Ovary (tissue), 9 donors: ENCODE data around the gene CXCL10. TPM values are rescaled to one million over a fixed set of nuclear protein-coding genes. Genes with fewer than 3 reads are reported as not detected.

Source experiments
- DNase-seq, 5 donors: peaks; one replicate each; pipeline ENCODE4 v3.0.0-alpha.2; 2019 to 2020
- H3K27ac ChIP-seq, 2 donors: fragments of 200-600 bp; one replicate each; pipeline versions ENCODE4 v1.5.1 to v1.8.0; 2019 to 2022
- H3K27me3 ChIP-seq: fragments of 200-600 bp; one replicate; pipeline ENCODE4 v1.8.0; 2022
- H3K36me3 ChIP-seq: fragments of 200-600 bp; sonication (generic); one replicate; pipeline ENCODE4 v1.5.1; 2019
- H3K4me1 ChIP-seq: one replicate; pipeline ENCODE4 v1.8.1; 2013; ENCODE audit warnings: mild to moderate bottlenecking, moderate library complexity; ENCODE audit not compliant: insufficient read depth
- H3K4me3 ChIP-seq: fragments of 200-600 bp; sonication (generic); one replicate; pipeline ENCODE4 v1.5.1; 2017
- H3K9me3 ChIP-seq, 2 donors: fragments of 200-600 bp in 1 of 2; sonication (generic) in 1 of 2; one replicate each; pipeline versions ENCODE4 v1.5.1 to v1.8.1; 2013 to 2019; ENCODE audit warnings: mild to moderate bottlenecking in 1 of 2, moderate library complexity in 1 of 2
- EP300 ChIP-seq: sonication (generic); formaldehyde crosslinking; IDR thresholded peaks from one replicate; pipeline ENCODE4 v1.6.1; 2017; ENCODE audit warnings: antibody characterized with exemption
- POLR2A ChIP-seq: fragments of 450-650 bp; IDR thresholded peaks from one replicate; pipeline ENCODE4 v1.6.1; 2017; ENCODE audit warnings: antibody characterized with exemption, mild to moderate bottlenecking, moderate library complexity
- WGBS, 3 donors: extraction: QIAGEN DNeasy Blood & Tissue Kit in 1 of 3; methylation state at CpG; one replicate each; pipeline versions ENCODE4 v1.1.5 to v1.1.7; 2013 to 2017; 5-methylcytosine and 5-hydroxymethylcytosine counted together
- intact Hi-C, 4 donors: fragments of 100-400 bp; cut with DNase I; formaldehyde crosslinking; loops; one replicate each; pipeline versions ENCODE4 v1.11.0 to v1.15.1; 2022 to 2023
- polyA plus RNA-seq, 2 donors: library from polyadenylated mRNA; stranded (reverse); fragments of 200-250 nt in 1 of 2; fragments of 350-450 nt in 1 of 2; fragmentation: Illumina TruSeq in 1 of 2; extraction: RNeasy Lipid Tissue Mini Kit (QIAGEN cat#74804) in 1 of 2; gene quantifications; one replicate each; pipeline ENCODE4 v1.2.3, GENCODE V29; 2013 to 2014
- total RNA-seq, 7 donors: library from RNA; depleted of rRNA in 2 of 7; stranded (reverse); fragments of >200 nt in 2 of 7; fragmentation: NEBNext Ultra II Directional in 3 of 7; extraction: Animal tissue kit (Norgen Biotek cat#: 25700) in 3 of 7; gene quantifications; one replicate each; pipeline versions ENCODE4 v1.1.0 to v1.2.4, GENCODE V29; 2016 to 2023
- TF ChIP-seq, protein P1 (sequence below), 3 donors: fragments of 450-650 bp in 2 of 3; fragments of 200-600 bp in 1 of 3; IDR thresholded peaks; one replicate each; pipeline versions ENCODE4 v1.5.1 to v1.8.0; 2016 to 2022; ENCODE audit warnings: antibody characterized with exemption in 3 of 3, mild to moderate bottlenecking in 1 of 3
- donor health status: DM: no; HTN: no; CAD: no; lungs with moderate emphysema.
- donor health status: DM: no; HTN: no; CAD: no.
- donor health status: Bipolar disorder and iron deficiency.
- donor health status: DM: yes; HTN: yes; CAD: no.
- donor health status: DM: no; HTN: no; CAD: no.
- donor health status: DM: yes; HTN: yes; CAD: no.

The CXCL10 gene
- total and polyA plus RNA-seq, 9 donors: 0.12 to 17.3 (median 1.0) TPM; not detected in 3

DNA sequence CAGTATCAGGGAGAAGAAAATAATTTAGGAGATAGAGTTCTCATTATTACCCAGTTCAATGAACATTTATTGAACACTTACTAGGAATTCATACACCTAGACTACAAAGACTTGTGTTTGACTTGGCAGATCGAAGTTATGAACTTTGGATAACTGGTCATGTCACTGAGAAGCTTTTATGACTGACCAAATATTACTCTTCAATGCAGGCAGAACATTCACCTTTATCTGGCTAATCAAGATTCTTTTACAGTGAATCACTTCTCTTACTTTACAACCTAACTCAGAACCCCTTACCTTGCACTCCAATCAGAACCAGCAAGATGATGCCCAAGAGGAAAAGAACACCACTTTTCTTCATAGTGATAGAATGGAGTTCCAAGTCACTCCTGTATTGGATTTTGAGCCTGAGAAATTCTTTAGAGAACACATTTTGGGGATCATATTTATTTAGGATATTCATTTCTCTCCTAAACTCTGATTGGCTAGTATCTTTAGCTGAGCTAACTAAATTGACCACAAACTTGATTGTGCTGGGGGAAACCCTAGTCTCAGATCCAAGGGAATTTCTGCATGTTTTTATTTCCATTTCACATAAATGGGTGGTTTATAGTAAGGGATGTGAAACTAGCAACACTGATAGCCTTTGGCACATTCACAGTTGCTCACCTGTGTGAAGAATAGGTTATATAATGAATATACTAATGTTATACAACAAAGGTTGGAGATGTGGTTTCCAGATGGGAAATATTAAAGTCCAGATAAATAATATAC, 16.0 kb downstream of the CXCL10 start, which contains the start of gene CXCL9:
TSS of gene CXCL9 (minus strand) at position 421 of the 774 bp plus-strand sequence. CDS start at position 361, 60 bp downstream.
- no peak for TF ChIP-seq POLR2A
- TF ChIP-seq, protein P1, sequence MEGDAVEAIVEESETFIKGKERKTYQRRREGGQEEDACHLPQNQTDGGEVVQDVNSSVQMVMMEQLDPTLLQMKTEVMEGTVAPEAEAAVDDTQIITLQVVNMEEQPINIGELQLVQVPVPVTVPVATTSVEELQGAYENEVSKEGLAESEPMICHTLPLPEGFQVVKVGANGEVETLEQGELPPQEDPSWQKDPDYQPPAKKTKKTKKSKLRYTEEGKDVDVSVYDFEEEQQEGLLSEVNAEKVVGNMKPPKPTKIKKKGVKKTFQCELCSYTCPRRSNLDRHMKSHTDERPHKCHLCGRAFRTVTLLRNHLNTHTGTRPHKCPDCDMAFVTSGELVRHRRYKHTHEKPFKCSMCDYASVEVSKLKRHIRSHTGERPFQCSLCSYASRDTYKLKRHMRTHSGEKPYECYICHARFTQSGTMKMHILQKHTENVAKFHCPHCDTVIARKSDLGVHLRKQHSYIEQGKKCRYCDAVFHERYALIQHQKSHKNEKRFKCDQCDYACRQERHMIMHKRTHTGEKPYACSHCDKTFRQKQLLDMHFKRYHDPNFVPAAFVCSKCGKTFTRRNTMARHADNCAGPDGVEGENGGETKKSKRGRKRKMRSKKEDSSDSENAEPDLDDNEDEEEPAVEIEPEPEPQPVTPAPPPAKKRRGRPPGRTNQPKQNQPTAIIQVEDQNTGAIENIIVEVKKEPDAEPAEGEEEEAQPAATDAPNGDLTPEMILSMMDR (IDR thresholded peaks at IDR 0.05): no peak
- TF ChIP-seq EP300: no peak
- H3K4me1 ChIP-seq: no peaks in the 10 kb centered on the region
- H3K27ac ChIP-seq: no peak within 1 kb of the TSS
- no peak for DNase-seq
- 68 to 71% (median 70%) methylated on average over 1 of the region's 1 CpG for WGBS, 3 donors
- no peaks in the 10 kb centered on the region for H3K27me3 ChIP-seq
- no peaks in the 10 kb centered on the region for H3K9me3 ChIP-seq
- H3K36me3 ChIP-seq: no peaks in the 10 kb centered on the region
- no peak within 1 kb of the TSS for H3K4me3 ChIP-seq
- intact Hi-C loops: loop anchor here in 1 of 4 donors (10.0 kb wide), 1 partner anchor 488 kb away; no protein-coding TSS in a partner anchor

- Histone ChIP-seq H3K36me3 (no peaks in the 10 kb centered on the region), H3K27me3 (no peaks in the 10 kb centered on the region), H3K4me3 (no peak overlapping the region), H3K27ac (no peak overlapping the region), H3K9me3 (no peaks in the 10 kb centered on the region), H3K4me1 (no peaks in the 10 kb centered on the region)
- TF ChIP-seq, protein P1 (IDR thresholded peaks at IDR 0.05): no peak
- TF ChIP-seq POLR2A: no peak
- no peak for TF ChIP-seq EP300
- DNase-seq: no peak
- intact Hi-C loops: loop anchor here in 1 of 4 donors (10.0 kb wide), 1 partner anchor 491 kb away; no protein-coding TSS in a partner anchor
- 78 to 81% (median 80%) methylated on average over 3 of the region's 3 CpGs for WGBS, 3 donors
These were observed 19.7 kb downstream of the CXCL10 start for GRCh38 chr4:76003620-76004019.

DNA sequence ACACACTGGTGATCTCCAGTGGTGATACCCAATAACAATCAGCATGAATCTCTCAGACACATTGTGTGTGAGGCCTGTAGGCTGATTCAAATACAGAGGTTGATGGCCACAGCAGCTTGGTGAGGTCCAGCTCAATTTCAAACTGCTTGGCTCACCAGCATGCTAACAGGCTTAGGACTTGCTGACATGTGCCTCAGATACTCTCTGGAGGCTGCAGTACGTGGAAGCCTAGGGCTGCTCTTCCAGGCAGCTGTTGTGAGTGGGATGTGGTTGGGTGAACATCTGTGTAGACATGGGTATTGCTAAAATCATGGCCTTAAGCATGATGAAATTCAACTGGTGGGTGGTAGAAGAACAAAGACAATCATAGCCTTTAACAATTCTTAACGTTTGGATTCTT, 20.3 kb downstream of the CXCL10 start:
- Histone ChIP-seq H3K4me3 (no peak overlapping the region), H3K27ac (no peak overlapping the region), H3K27me3 (no peaks in the 10 kb centered on the region), H3K4me1 (no peaks in the 10 kb centered on the region), H3K36me3 (no peaks in the 10 kb centered on the region), H3K9me3 (no peaks in the 10 kb centered on the region)
- DNase-seq: no peak
- 55 to 76% (median 65%) methylated on average over 2 of the region's 2 CpGs for WGBS, 3 donors
- intact Hi-C loops: loop anchor here in 1 of 4 donors (10.0 kb wide), 1 partner anchor 492 kb away; no protein-coding TSS in a partner anchor
- no peak for TF ChIP-seq POLR2A
- TF ChIP-seq EP300: no peak
- TF ChIP-seq, protein P1 (IDR thresholded peaks at IDR 0.05): no peak

GRCh38 chr4:76002176-76002575, 21.1 kb downstream of the CXCL10 start:
- intact Hi-C loops: loop anchor here in 1 of 4 donors (10.0 kb wide), 1 partner anchor 493 kb away; no protein-coding TSS in a partner anchor
- H3K4me3 ChIP-seq: no peak overlapping the region
- H3K4me1 ChIP-seq: no peaks in the 10 kb centered on the region
- no peaks in the 10 kb centered on the region for H3K9me3 ChIP-seq
- TF ChIP-seq POLR2A (no peak), EP300 (no peak)
- TF ChIP-seq, protein P1 (IDR thresholded peaks at IDR 0.05): no peak
- DNase-seq: no peak
- WGBS, 3 donors: 75 to 85% (median 81%) methylated on average over 4 of the region's 4 CpGs
- no peak overlapping the region for H3K27ac ChIP-seq
- no peaks in the 10 kb centered on the region for H3K27me3 ChIP-seq
- H3K36me3 ChIP-seq: no peaks in the 10 kb centered on the region
